GM18861 (cell line): ENCODE measurements around the gene SYNRG.
A peak's percentile ranks its signal among the peaks of the same experiment; 100 is the strongest.

Experiments used
- ATAC-seq: cut with Tn5 transposase; IDR thresholded peaks from one replicate; pipeline ENCODE4 v1.9.1; 2021; ENCODE audit not compliant: unreplicated experiment

Gene SYNRG

GRCh38 chr17:37502009-37502936 lies 106.9 kb downstream of the SYNRG start:
- ATAC-seq, result no peak

- ATAC-seq, result no peak
Measured at GRCh38 chr17:37500378-37500777, 108.8 kb downstream of the SYNRG start.

- ATAC-seq, result no peak
Measured at GRCh38 chr17:37494971-37495370, 114.2 kb downstream of the SYNRG start.

- no peak for ATAC-seq
Measured at GRCh38 chr17:37494401-37494831, 114.8 kb downstream of the SYNRG start.

- ATAC-seq, result no peak
Measured at GRCh38 chr17:37493249-37494027, 115.8 kb downstream of the SYNRG start.

GRCh38 chr17:37492167-37492566 lies 117.1 kb downstream of the SYNRG start:
- no peak for ATAC-seq

- ATAC-seq, result no peak
Measured at GRCh38 chr17:37490638-37491614, 118.3 kb downstream of the SYNRG start.

GRCh38 chr17:37490022-37490587 lies 119.1 kb downstream of the SYNRG start:
- ATAC-seq, result peak; percentile 44

GRCh38 chr17:37489197-37490001 lies 119.8 kb downstream of the SYNRG start, which contains the start of gene DUSP14:
Gene DUSP14, plus strand, starts transcription at chr17:37489891. Its CDS starts 22,382 bp downstream, at chr17:37512273.
- ATAC-seq, result peak; percentile 42

- ATAC-seq, result no peak
Measured at GRCh38 chr17:37488607-37489196, 120.5 kb downstream of the SYNRG start.

- ATAC-seq, result no peak
Measured at GRCh38 chr17:37488009-37488604, 121.1 kb downstream of the SYNRG start.

- ATAC-seq, result no peak
Measured at GRCh38 chr17:37485938-37486570, 123.2 kb downstream of the SYNRG start.

GRCh38 chr17:37483311-37484039 lies 125.7 kb downstream of the SYNRG start:
- ATAC-seq, result no peak

- no peak for ATAC-seq
Measured at GRCh38 chr17:37481001-37481665, 128.1 kb downstream of the SYNRG start.

- ATAC-seq, result no peak
Measured at GRCh38 chr17:37480427-37480826, 128.8 kb downstream of the SYNRG start.

- no peak for ATAC-seq
Measured at GRCh38 chr17:37479025-37479424, 130.2 kb downstream of the SYNRG start.

- no peak for ATAC-seq
Measured at GRCh38 chr17:37478187-37478586, 131.0 kb downstream of the SYNRG start.
